Activated B cell treated with CpG ODN at 0.5 μM for 24 hours (primary cell): ENCODE results near the gene ZFP64. TPM values are rescaled to one million over a fixed set of nuclear protein-coding genes. Genes with fewer than 3 reads are reported as not detected.

ENCODE experiments used
- ATAC-seq: fragments of 200-7000 bp; cut with Tn5 transposase; one replicate; pipeline ENCODE4 v1.10.0; 2021; ENCODE audit warnings: low read depth, mild to moderate bottlenecking, moderate library complexity
- CTCF ChIA-PET: fragments of 350-600 bp; sonication (Branson Sonifier 250); formaldehyde crosslinking; loops from one replicate; lab custom pipeline; 2021; ENCODE audit warnings: antibody characterized with exemption; lab: Charles Lee
- POLR2A ChIA-PET: fragments of 350-600 bp; sonication (Branson Sonifier 250); formaldehyde crosslinking; loops from one replicate; lab custom pipeline; 2021; ENCODE audit warnings: antibody characterized with exemption; lab: Charles Lee
- DNase-seq: peaks from one replicate; pipeline ENCODE4 v3.0.0; 2022
- H3K27ac Mint-ChIP-seq: one replicate; pipeline ENCODE4 v1.8.0; 2020; ENCODE audit warnings: mixed read lengths
- H3K27me3 Mint-ChIP-seq: one replicate; pipeline ENCODE4 v1.8.0; 2021; ENCODE audit warnings: mixed read lengths
- H3K36me3 Mint-ChIP-seq: one replicate; pipeline ENCODE4 v1.8.0; 2021; ENCODE audit warnings: low read depth, mixed read lengths
- H3K4me1 Mint-ChIP-seq: one replicate; pipeline ENCODE4 v1.8.0; 2021; ENCODE audit warnings: mixed read lengths
- H3K4me3 Mint-ChIP-seq: one replicate; pipeline ENCODE4 v1.8.0; 2020; ENCODE audit warnings: mild to moderate bottlenecking, mixed read lengths
- H3K9me3 Mint-ChIP-seq: one replicate; pipeline ENCODE4 v1.8.0; 2020; ENCODE audit warnings: mixed read lengths
- CTCF ChIP-seq: fragments of 200-600 bp; IDR thresholded peaks from one replicate; pipeline ENCODE4 v1.8.0; 2022; ENCODE audit warnings: antibody characterized with exemption, mild to moderate bottlenecking
- intact Hi-C: fragments of 100-400 bp; cut with micrococcal nuclease; formaldehyde crosslinking; loops from one replicate; pipeline ENCODE4 v1.15.1; 2024
- total RNA-seq: library from RNA; stranded (reverse); gene quantifications from 2 replicates; pipeline ENCODE4 v1.2.3, GENCODE V29; 2022

Gene ZFP64
- total RNA-seq, 1 donor from 2014 or later, result 14.2 TPM

DNA sequence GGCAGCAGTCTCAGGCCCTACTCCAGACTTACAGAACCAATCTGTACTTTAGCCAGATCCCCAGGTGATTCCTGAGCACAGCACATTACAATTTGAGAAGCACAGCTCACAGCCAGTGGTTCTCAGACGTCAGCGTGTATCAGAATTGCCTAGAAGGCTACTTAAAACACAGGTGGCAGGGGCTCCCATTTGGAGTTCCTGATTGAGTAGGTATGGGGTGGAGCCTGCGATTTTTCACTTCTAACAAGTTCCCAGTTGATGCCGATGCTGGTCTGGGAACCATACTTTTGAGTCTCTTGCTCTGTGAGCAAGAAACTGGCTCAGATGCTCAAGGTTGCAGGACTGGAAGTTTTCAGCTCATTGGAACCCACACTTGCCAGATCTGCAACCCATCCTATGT is 89.5 kb downstream of the ZFP64 start:
- Mint-ChIP-seq H3K9me3 (no peaks in the 10 kb centered on the region), H3K27me3 (peaks cover 27% of the 10 kb centered on the region), H3K36me3 (peaks cover 5% of the 10 kb centered on the region), H3K27ac (no peak overlapping the region), H3K4me3 (no peak overlapping the region), H3K4me1 (peaks cover 27% of the 10 kb centered on the region)
- ATAC-seq (no peak), DNase-seq (no peak)
- intact Hi-C loops, result no loop called here
- ChIA-PET POLR2A (no interaction called here), CTCF (interaction anchor here (1.0 kb wide), 1 partner anchor 26 kb away, joined by 3 read pairs; no protein-coding TSS in a partner anchor)
- no peak for TF ChIP-seq CTCF
